HG02623 (cell line): Measurements from ENCODE around the gene CCDC73.
"Not testable (repeated sequence)": the region's sequence is repeated elsewhere in the genome, so short reads cannot be mapped to it uniquely, and the experiment has no call there.

Source experiments
- ATAC-seq: cut with Tn5 transposase; IDR thresholded peaks from one replicate; pipeline ENCODE4 v1.9.1; 2021; ENCODE audit warnings: moderate library complexity; ENCODE audit not compliant: unreplicated experiment

CCDC73 gene

DNA sequence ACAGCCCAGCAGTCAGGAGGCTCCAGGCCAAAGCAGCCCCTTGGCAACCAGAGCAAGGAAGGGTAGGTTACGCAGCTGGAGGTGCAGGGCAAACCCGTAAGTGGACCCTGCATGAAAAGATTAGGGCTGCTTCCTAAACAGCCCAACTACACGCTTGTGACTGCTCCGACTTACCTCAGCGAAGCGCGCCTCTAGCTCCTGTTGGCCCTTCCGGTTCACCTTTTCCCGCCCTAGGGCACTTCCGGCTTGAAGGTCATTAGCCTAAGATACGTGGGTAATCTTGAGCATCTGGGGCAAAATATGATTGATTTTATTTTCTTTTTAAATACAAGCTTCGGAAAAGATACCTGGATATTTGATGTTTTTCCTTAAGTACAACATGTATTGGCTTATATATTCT is at the start of gene CCDC73:
TSS of gene CCDC73 (minus strand) at position 224 of the 400 bp plus-strand sequence. CDS start 34,419 bp downstream, outside the sequence.
- ATAC-seq: no peak

GRCh38 chr11:32843544-32843943 is 49.1 kb upstream of the CCDC73 start:
- ATAC-seq: no peak

DNA sequence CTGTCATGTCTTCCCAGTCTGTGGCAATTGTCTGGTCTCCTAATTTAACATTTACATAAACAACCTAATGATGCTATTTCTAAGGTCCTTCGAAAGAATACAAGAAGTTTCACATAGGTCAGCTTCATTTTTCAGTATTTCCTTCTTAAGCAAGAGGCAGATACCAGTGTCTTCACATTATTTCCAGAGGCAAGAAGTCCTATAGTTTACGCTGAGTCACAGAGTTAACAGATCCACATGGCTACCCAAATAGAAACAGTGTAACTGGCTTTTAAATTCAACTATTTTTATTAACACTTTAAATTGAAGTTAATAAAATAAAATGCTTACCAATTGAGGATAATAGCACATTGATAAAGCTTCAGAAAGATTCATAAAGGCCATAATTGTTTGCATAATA is 46.1 kb upstream of the CCDC73 start:
- no peak for ATAC-seq

DNA sequence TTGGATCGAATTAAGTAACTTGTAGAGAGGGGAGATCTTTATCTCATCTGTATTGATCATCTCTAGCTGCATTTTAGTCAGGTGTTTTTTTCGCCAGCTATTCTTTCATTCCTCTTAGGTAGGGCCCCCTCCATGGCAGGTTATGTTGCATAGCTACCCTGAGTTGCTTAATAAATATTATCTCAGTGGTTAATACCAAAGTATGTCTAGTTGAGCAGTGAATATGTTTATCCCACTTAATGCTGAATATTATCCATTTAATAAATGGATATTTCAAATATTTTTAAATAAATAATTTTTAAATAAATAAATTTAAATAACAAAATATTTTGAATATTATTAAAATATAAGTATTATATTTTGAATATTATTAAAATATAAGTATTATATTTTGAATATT is 44.8 kb upstream of the CCDC73 start:
- ATAC-seq: no peak

DNA sequence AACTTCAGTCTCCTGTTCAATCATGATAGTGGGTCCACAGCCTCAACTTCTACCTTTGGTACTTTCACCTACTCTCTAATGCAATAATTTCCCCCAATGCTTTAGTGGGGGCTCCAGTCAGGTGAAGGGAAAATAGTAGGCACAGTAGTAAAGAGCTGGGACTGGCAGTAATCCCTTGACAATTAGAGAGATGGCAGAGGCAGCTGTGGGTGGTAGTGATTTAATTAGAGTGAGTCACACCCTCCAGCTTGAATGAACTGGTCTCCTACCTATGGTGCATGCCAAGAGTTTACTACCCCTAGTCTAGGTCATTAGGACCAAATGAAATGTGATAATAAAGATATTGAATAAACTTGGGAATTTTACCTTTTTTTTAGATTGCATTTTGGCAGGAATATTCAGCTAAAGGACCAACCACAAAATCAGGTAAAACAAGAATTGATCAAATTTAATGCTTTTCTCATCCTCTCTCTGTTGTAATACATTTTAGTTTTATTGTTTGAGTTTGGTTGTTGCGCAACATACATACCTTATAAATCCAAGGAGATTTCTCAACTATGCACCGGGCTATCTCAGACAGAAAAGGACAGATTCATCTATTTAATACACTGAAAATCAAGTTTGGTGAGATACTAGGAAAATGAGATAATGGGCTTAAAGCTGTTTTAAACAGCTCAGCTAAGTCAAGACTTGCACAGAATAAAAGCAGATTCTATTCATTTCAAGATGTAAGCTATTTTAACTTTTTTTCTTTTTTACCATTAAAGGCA is 44.2 kb upstream of the CCDC73 start:
- ATAC-seq: no peak

DNA sequence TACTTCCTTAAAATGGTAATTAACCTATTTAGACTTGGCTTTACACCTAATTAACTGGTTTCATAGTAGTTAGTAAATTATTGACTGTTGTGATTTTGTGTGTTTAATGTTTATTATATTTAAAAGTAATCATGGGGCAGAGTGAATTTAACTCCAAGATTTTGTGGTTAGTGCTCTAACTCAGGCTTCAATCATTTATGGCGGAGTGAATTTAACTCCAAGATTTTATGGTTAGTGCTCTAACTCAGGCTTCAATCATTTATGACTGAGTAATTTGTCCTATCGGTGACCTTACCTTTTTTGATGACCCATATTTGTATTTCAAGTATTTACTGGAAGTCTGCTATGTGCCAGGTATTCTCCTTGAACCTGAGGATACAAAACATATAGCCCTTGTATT is 42.5 kb upstream of the CCDC73 start:
- no peak for ATAC-seq

DNA sequence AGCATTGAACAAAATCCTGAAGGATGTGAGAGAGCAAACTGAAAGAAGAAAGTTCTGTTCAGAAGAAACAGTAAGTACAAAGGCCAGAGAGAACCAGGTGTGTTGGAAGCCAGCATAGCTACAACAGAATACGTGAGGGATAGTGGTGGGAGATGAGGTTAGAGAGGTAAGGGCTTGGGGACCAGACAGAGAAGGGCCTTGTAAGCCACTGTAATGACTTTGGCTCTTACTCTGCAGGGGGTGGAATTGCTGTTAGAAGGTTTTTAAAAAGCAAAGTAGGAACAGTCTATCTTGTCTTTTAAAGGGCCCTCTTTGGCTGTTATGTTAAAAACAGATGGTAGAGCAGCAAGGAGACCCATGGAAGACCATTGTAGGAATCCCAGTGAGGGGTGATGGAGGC is 39.5 kb upstream of the CCDC73 start:
- no peak for ATAC-seq

GRCh38 chr11:32831221-32831620 is 36.8 kb upstream of the CCDC73 start:
- ATAC-seq: no peak

DNA sequence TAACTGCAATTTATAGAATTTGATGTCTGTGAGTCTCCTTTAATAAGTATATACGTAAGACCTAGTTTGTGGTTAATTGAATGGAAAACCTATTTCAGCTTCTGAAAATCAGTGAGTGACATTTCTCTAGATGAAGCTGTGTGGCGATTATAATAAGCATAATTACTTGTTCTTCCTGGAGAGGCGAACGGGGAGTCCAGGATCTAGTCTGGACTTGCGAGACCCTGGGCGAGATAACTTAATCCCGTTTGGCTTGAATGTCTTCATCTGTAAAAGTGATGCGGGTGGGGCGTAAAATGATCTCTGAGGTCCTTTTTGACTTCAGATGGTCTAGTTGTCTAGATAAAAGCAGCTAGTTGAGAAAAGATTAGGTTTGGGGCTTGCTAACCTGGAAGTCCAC is 36.3 kb upstream of the CCDC73 start:
- no peak for ATAC-seq

DNA sequence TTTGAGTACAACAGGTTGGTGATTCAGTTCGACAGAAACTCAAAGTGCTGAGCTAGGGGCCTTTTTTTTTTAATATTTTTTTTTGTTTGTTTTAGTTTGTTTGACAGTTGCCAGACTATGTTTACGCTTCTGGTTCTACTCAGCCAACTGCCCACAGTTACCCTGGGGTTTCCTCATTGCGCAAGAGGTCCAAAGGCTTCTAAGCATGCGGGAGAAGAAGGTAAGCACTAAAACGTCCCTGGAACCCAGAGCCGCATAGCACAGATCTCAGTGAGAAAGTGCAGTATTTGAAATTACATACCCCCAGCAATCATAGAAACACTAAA is 35.9 kb upstream of the CCDC73 start:
- peak; percentile 12 for ATAC-seq

DNA sequence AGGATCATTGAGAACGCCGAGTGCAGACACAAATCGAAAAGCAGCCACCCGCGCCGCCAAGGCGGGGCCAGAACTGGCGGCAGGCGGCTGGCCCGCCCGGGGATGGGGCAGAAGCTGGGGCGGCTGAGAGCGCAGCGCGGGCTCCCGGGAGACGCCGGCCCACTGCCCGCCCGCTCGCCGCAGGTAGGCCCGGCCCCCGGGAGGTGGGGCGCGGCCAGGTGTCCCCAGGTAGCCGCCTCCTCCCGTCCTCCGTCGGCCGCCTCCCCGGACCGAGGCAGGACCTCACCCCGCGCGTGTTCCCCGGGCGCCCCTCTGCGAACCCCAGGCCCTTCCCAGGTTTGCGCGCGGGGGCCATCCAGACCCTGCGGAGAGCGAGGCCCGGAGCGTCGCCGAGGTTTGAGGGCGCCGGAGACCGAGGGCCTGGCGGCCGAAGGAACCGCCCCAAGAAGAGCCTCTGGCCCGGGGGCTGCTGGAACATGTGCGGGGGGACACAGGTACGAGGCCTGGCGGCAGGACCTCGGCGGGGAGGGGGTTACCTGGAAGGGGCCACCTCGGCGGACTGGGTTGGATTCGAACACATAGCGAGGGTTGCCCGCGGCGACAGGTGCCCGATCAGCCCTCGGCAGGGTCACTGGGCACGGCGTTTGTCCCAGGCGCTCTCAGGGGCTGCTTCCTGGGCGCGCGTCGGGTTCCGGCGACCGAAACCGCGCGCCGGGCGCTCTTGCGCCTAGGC is 35.4 kb upstream of the CCDC73 start, which contains the start of gene PRRG4:
TSS of gene PRRG4 (plus strand) at position 248 of the 733 bp plus-strand sequence. CDS start 603 bp downstream, outside the sequence.
- ATAC-seq: peak; percentile 81

DNA sequence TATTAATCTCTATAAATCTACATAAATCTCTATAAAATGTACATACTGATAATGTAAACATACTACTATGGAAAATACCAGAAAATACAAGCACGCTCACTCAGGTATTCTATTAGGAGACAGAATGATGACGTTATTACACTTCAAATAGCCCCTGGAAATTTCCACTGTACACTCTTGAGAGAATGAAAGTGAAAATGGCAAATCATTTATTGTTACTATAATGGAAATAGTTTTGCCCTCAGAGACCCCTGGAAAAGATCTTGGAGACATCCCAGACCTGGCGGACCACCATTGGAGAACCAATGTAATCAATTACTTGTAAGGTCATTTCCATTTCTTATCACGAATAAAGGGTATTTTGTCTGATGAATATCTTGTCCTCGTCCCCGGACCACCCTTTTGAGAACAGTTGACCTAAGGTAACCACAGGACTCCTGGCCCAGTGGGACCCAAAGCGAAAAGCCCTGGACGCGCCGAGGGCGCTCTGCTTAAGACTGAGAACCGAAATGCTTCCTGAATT is 34.8 kb upstream of the CCDC73 start:
- peak; percentile 37 for ATAC-seq

- no peak for ATAC-seq
Observed at GRCh38 chr11:32827276-32827675, 32.8 kb upstream of the CCDC73 start.

GRCh38 chr11:32826113-32826512 is 31.7 kb upstream of the CCDC73 start:
- ATAC-seq: no peak

DNA sequence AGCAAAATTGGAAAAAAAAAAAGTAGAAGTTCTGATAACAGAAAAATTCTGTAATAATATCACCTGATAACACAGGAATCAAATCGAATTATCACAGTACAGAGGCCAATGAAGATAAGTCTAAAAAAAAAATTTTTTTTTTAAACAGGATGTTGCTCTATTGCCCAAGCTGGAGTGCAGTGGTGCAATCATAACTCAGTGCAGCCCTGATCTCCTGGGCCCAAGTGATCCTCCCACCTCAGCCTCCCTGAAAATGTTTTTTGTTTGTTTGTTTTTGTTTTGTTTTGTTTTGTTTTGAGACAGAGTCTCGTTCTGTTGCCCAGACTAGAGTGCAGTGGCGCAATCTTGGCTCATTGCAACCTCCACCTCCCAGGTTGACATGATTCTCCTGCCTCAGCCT is 29.2 kb upstream of the CCDC73 start:
- not testable (repeated sequence) for ATAC-seq

GRCh38 chr11:32821917-32822560 is 27.6 kb upstream of the CCDC73 start:
- ATAC-seq: no peak

DNA sequence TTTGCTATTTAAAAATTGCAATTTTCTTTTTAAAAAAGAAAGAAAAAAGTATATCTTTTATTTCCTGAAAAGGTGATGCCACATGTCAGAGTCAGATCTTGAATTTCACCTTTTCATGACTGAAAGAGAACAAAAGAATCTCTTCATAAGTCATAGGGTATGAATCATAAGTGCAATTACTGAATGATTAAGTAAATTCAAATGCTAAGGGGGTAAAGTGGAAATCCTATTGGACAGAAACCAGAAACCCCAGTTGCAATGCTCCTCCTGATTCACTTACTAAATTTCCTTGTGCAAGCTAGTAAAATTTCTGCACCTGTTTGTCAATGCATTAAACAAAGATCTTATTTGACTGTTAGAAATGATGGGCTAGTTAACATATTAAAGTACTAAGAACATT is 27.1 kb upstream of the CCDC73 start:
- no peak for ATAC-seq

- ATAC-seq: no peak
Observed at GRCh38 chr11:32820497-32820896, 26.0 kb upstream of the CCDC73 start.

- no peak for ATAC-seq
Observed at GRCh38 chr11:32819187-32819586, 24.7 kb upstream of the CCDC73 start.

GRCh38 chr11:32817852-32818183 is 23.4 kb upstream of the CCDC73 start:
- no peak for ATAC-seq

GRCh38 chr11:32817181-32817851 is 22.9 kb upstream of the CCDC73 start:
- no peak for ATAC-seq
